ENCODE measurements around the gene PMP22. TPM values are rescaled to one million over a fixed set of nuclear protein-coding genes. Genes with fewer than 3 reads are reported as not detected.

Gene PMP22
- total RNA-seq, 1 experiment from 2014 or later, result 2.6 TPM

DNA sequence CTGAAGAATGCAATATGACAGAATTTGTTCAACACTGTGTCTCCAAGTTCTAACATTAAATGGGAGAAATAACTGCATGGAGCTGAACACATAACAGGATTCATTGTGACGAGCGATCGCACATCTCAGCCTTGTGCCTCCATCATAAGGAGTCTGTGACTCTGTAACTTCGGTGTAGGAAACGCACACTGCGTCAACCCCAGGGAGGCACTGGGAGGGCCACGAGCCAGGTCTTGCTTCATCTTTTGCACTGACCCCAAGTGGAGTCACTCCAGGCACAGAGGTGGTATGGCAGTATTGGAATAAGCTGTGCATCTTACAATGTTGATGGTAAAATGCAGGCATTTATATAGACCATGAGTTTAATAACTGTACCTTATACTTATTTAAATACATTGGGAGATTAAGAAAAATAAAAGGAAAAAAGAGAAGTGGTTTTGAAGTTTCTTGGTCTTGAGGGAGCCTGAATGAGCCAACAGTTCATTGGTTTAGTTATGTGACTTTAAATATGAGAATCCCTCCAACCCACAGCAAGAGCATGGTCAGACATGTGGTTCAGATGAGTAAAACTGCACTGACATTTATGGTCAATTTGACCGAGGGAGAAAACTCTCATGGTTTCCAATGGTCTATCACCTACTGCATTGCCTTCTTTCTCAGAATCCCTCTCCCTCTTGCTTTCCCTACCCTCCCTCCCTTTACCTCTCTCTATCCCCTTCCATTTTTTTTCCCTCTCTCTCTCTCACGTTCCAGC, 5.7 kb upstream of the PMP22 start:
- CTCF ChIA-PET, result no interaction called here
- H4K20me1 ChIP-seq (ENCODE audit: insufficient read depth), result no peaks in the 10 kb centered on the region
- H3K4me3 ChIP-seq, result no peak overlapping the region
- no peaks in the 10 kb centered on the region for H3K9me3 ChIP-seq (ENCODE audit: insufficient read depth, low read depth)
- H3K9me2 ChIP-seq (ENCODE audit: insufficient read depth), result no peaks in the 10 kb centered on the region
- no peaks in the 10 kb centered on the region for H3K4me1 ChIP-seq (replicated peaks; ENCODE audit: insufficient read depth)
- no peaks in the 10 kb centered on the region for H3F3A ChIP-seq (ENCODE audit: insufficient read depth, low read depth)
- no peaks in the 10 kb centered on the region for H3K36me3 ChIP-seq (ENCODE audit: low read depth)
- H3K79me2 ChIP-seq (ENCODE audit: low read depth), result no peaks in the 10 kb centered on the region
- DNase-seq, result no peak
- H3K27ac ChIP-seq, result no peak overlapping the region
- POLR2A ChIA-PET (ENCODE audit: unreplicated experiment), result no interaction called here
- no peak overlapping the region for H2AFZ ChIP-seq
- intact Hi-C loops (cut with micrococcal nuclease; ENCODE audit: unreplicated experiment), result no loop called here
- BruUV-seq (replicated peaks), result no TSS peak
- peaks cover 9% of the 10 kb centered on the region; the same call in 1 of the 2 replicates for H3K27me3 ChIP-seq (ENCODE audit: insufficient read depth, low read depth)
- H3K4me2 ChIP-seq, result no peak overlapping the region
- TF ChIP-seq EZH2 (IDR thresholded peaks at IDR 0.05; ENCODE audit: low read depth), result no peak
- TF ChIP-seq, protein P1, sequence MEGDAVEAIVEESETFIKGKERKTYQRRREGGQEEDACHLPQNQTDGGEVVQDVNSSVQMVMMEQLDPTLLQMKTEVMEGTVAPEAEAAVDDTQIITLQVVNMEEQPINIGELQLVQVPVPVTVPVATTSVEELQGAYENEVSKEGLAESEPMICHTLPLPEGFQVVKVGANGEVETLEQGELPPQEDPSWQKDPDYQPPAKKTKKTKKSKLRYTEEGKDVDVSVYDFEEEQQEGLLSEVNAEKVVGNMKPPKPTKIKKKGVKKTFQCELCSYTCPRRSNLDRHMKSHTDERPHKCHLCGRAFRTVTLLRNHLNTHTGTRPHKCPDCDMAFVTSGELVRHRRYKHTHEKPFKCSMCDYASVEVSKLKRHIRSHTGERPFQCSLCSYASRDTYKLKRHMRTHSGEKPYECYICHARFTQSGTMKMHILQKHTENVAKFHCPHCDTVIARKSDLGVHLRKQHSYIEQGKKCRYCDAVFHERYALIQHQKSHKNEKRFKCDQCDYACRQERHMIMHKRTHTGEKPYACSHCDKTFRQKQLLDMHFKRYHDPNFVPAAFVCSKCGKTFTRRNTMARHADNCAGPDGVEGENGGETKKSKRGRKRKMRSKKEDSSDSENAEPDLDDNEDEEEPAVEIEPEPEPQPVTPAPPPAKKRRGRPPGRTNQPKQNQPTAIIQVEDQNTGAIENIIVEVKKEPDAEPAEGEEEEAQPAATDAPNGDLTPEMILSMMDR (conservative IDR thresholded peaks at IDR 0.05), result no peak

DNA sequence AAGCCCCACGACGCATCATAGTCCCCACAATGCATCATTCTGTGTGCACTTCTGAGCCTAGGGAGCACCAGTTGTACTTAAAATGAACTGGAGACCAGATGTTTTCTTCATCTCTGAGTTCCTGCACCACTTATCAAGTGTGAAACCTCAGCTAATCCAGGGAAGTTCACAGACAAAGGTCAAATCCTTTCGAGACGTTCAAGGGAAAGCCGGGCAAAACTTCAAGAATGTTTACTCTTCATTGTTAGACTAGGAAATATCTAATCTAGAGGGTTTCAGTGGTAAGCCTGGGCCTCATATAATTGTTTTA, 4.6 kb upstream of the PMP22 start:
- H3K4me3 ChIP-seq, result no peak overlapping the region
- H3K4me2 ChIP-seq, result no peak overlapping the region
- TF ChIP-seq EZH2 (IDR thresholded peaks at IDR 0.05; ENCODE audit: low read depth), result no peak
- TF ChIP-seq, protein P1 (conservative IDR thresholded peaks at IDR 0.05), result no peak
- no peaks in the 10 kb centered on the region for H3F3A ChIP-seq (ENCODE audit: insufficient read depth, low read depth)
- no peaks in the 10 kb centered on the region for H3K9me2 ChIP-seq (ENCODE audit: insufficient read depth)
- intact Hi-C loops (cut with micrococcal nuclease; ENCODE audit: unreplicated experiment), result loop anchor here (10.0 kb wide), 1 partner anchor 385 kb away; no protein-coding TSS in a partner anchor
- no peaks in the 10 kb centered on the region for H3K9me3 ChIP-seq (ENCODE audit: insufficient read depth, low read depth)
- no peaks in the 10 kb centered on the region for H4K20me1 ChIP-seq (ENCODE audit: insufficient read depth)
- H3K79me2 ChIP-seq (ENCODE audit: low read depth), result no peaks in the 10 kb centered on the region
- BruUV-seq (replicated peaks), result no TSS peak
- no peak overlapping the region for H2AFZ ChIP-seq
- DNase-seq, result no peak
- no peaks in the 10 kb centered on the region for H3K36me3 ChIP-seq (ENCODE audit: low read depth)
- POLR2A ChIA-PET (ENCODE audit: unreplicated experiment), result no interaction called here
- peaks cover 16% of the 10 kb centered on the region; the same call in 1 of the 2 replicates for H3K27me3 ChIP-seq (ENCODE audit: insufficient read depth, low read depth)
- CTCF ChIA-PET, result no interaction called here
- no peak overlapping the region for H3K27ac ChIP-seq
- no peaks in the 10 kb centered on the region for H3K4me1 ChIP-seq (replicated peaks; ENCODE audit: insufficient read depth)

DNA sequence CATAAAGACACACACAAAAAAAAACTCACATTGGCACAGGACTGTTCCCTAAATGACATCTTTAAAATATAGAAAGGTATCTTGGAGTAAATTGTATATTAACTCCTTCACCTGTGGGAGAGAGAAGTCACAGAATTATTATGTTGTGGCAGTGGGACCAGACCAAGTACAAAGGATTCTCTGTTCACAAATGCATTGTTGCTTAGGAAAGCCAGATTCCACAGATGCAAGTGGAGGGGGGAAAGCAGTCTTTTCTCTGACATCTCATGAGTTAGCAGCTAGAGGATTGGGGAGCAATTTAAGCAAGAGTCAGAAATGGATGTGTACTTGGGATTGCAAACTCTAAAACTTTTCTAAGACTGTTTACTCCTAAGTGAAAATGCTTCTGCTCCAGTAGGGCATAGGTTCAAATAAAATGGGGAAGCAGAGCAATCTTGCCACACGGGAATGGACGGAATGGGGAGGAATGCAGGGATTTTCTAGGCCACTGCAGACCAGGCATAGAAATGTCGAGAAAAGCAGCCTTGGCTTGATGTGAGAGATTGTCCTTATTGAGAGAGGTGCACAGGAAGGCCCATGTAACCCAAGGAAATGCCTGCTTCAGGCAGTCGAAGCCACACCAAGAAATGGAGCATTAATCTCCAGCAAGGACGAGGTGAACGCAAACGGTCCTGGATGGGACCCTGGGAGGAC, 4.1 kb upstream of the PMP22 start:
- TF ChIP-seq, protein P1 (conservative IDR thresholded peaks at IDR 0.05), result no peak
- no peak for TF ChIP-seq EZH2 (IDR thresholded peaks at IDR 0.05; ENCODE audit: low read depth)
- no peaks in the 10 kb centered on the region for H4K20me1 ChIP-seq (ENCODE audit: insufficient read depth)
- intact Hi-C loops (cut with micrococcal nuclease; ENCODE audit: unreplicated experiment), result loop anchor here (10.0 kb wide), 1 partner anchor 386 kb away; no protein-coding TSS in a partner anchor

More for the DNA sequence above, 4.1 kb upstream of the PMP22 start:
- Histone ChIP-seq H3K4me1 (replicated peaks; ENCODE audit: insufficient read depth) (no peaks in the 10 kb centered on the region), H3K27me3 (ENCODE audit: insufficient read depth, low read depth) (peaks cover 17% of the 10 kb centered on the region; the same call in 1 of the 2 replicates), H3K9me3 (ENCODE audit: insufficient read depth, low read depth) (no peaks in the 10 kb centered on the region), H3F3A (ENCODE audit: insufficient read depth, low read depth) (no peaks in the 10 kb centered on the region), H2AFZ (no peak overlapping the region), H3K4me3 (no peak overlapping the region), H3K27ac (no peak overlapping the region), H3K79me2 (ENCODE audit: low read depth) (no peaks in the 10 kb centered on the region), H3K9me2 (ENCODE audit: insufficient read depth) (no peaks in the 10 kb centered on the region), H3K36me3 (ENCODE audit: low read depth) (no peaks in the 10 kb centered on the region), H3K4me2 (no peak overlapping the region)
- no peak for DNase-seq
- CTCF ChIA-PET, result no interaction called here
- no TSS peak for BruUV-seq (replicated peaks)
- POLR2A ChIA-PET (ENCODE audit: unreplicated experiment), result no interaction called here

Data from PC-9 (cell line).